ENCODE data around the gene SLC4A2.

- no peak for TF ChIP-seq CTCF (IDR thresholded peaks at IDR 0.05)
- no peak for TF ChIP-seq POLR2A (IDR thresholded peaks at IDR 0.05)
Observed at GRCh38 chr7:151061213-151062110, 2.1 kb downstream of the SLC4A2 start.
